DMS53 (cell line): ENCODE data around the gene SIK3.
"Not testable (repeated sequence)": the region's sequence is repeated elsewhere in the genome, so short reads cannot be mapped to it uniquely, and the experiment has no call there.

Experiments used
- DNase-seq: peaks from one replicate; lab custom pipeline; 2025; lab: John Stamatoyannopoulos, UW

SIK3 gene

DNA sequence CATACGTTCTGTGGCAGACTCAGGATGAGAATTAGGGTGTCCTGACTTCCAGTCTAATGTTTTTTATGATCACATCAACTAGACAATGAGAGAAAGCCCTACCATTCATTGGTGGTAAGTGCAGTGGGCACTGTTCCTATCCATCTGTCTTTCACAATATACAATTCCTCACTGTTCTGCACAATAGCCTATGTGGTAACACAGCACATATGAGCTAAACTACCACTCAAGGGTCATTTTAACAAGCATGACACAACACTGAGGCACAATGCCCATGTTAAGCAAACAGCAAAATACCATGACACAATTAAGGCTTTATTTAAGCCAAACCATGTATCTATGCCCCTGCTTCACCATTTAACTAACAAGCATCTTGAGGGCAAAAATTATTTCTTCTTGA, 52.3 kb downstream of the SIK3 start:
- DNase-seq, result no peak

DNA sequence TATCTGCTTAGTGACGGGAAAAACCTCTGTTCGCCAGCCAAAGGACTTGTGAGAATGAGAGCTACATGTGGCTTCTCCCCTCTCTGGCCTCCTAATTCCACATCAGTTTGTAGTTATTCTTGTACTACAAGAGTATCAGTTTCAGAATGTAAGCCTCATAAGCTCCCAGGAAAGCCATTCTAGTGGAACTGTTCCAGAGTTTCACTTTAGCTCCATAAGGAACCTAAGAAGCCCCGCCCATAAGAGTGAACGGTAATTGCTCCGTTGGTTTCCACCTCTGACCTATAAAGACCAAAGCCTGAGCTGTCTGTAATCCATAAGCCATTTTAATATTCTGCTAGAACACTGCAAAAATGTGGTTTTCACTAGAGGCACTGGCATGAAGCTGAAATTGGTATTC, 53.0 kb downstream of the SIK3 start:
- DNase-seq, result no peak

DNA sequence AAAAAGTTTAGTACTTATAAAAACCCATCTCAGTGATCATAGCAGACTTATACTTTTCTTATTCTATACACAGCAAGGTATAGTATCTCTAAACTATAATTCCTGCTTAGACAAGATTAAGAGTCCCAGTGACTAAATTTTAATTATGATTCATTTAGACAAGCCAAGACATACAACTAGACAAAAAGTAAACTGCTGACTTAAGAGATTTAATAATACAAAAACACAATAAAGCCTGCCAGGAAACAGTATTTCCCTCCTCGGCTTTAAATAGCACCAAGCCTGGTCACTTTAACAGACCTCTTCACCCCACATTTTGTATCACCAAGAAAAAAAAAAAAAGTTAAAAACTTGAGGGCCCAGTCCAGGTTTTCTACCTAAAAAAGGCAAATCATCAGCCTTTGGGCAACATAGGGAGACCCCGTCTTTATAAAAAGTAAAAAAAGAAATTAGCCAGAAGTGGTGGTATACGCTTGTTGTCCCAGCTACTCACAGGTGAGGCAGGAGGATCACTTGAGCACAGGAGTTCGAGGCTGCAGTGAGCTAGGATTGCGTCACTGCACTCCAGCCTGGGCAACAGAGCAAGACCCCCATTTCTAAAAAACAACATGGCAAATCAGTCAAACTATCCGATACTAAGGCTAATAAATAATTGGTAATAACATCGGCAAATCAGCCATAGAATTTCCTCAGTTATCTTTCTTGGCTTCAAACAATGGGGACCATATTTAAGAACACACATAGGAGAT, 53.8 kb downstream of the SIK3 start:
- DNase-seq, result no peak

DNA sequence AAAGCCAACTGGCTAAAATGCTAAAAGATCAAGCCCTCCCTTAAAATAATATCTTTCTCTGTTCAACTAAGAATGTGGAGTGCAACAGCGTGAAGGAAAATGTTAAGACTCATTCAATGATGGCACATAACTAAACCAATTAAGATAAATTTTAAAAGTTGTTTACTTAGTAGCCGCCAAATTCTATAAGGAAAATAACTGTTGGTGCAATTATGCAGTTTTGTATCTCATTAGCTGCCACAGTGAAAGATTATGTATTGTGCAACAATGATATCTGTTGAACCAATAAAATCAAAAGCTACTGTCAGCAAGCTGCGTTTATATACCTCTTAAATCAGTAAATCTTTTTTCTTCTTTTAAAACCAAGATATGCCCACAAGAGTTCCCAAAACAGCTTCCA, 55.5 kb downstream of the SIK3 start:
- no peak for DNase-seq

DNA sequence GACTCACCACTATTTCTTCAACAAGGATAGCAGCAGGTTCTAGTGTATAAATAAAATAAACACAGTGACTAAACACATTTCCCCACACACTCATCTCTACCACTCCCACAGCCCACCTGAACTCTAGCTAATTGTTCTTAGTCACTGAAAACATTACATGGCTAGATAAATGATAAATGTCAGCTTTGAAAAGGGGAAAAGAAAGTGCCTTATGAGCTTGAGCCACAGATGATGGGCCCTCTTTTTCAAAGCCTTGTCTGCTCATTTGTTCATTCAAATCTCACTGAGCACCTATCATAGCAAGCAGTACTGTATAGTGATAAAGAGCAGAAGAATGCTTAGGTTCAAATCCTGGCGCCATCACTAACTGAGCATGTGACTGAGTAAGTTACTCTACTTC, 58.3 kb downstream of the SIK3 start:
- peak; percentile 11 for DNase-seq

DNA sequence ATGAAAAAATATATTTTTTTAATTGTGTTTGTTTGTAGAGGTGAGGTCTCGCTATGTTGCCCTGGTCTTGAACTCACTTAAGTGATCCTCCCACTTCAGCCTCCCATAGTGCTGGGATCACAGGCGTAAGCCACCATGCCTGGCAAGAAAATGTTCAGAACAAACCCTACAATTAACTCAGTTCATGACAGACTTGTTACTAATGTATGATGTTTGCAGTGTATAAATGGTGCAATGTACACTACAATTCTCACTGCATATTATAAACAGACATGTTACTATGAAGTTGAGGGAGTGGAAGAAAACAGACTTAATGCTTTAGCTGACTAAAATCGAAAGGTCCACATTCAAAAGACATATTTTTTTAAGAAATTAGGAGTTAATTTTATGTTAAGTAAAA, 59.0 kb downstream of the SIK3 start:
- no peak for DNase-seq

DNA sequence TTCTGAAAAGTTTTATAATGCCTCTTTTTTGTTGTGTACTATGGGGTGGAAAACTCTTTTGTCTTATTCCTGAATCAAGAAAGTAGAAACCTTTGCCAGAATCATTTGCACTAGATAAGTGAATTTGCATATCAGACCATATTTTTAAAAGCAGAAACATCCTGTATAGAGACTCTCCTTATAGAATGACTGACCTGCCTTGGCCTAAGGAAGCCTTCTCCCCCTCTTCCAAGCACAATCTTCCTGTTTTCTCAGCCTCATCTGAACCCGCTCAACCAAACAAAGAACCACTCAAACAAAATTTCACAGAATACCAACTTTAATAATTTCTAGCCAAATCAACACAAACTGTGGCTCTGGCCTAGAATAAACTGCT, 60.3 kb downstream of the SIK3 start:
- no peak for DNase-seq

DNA sequence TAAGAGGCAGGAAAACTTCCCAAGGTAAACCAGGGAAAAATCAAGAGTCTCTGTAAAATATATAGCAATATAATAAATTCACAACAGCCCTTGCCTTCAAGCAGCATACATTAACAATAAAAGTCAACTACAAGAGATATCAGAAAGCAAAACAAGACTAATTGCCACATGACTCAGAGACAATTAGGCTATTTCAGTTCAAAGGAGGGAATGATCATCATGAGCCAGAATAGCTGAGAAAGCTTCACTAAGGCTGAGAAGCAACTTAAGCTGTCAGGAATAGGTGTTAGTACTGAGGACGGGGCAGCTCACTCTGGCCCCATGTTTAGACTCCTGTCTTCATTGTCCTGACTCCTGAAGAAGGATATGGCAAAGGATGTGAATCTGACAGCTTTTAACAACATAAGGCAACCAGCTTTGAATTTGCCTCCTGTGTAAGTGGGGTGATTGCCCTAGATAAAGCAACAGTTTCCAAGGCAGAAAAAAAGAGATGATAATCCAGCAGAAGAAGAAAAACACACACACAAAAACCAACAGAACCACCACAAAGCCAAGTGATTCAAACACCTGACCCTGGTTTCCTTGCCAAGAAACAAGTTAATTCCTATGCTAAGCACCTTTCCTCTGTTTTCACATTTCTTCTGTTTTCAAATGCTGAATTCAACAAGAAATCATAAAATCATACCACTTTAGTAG, 60.8 kb downstream of the SIK3 start:
- no peak for DNase-seq

DNA sequence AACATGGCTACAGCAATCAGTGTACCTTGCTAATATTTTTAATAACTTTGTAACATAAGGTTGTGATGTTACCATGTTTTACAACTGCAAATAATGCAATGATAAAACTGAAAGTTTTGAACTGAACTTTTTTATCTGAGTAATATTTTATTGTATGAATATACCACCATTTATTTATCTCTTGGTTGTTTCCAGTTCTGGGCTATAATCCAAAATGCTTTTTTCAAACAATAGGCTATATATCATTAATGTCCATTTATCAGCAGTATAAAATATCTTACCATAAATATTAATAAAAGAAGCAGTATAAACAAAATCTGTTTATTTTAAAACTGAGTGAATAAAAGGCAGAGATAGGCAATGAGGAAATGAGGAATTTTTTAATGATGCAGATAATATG, 63.3 kb downstream of the SIK3 start:
- no peak for DNase-seq

DNA sequence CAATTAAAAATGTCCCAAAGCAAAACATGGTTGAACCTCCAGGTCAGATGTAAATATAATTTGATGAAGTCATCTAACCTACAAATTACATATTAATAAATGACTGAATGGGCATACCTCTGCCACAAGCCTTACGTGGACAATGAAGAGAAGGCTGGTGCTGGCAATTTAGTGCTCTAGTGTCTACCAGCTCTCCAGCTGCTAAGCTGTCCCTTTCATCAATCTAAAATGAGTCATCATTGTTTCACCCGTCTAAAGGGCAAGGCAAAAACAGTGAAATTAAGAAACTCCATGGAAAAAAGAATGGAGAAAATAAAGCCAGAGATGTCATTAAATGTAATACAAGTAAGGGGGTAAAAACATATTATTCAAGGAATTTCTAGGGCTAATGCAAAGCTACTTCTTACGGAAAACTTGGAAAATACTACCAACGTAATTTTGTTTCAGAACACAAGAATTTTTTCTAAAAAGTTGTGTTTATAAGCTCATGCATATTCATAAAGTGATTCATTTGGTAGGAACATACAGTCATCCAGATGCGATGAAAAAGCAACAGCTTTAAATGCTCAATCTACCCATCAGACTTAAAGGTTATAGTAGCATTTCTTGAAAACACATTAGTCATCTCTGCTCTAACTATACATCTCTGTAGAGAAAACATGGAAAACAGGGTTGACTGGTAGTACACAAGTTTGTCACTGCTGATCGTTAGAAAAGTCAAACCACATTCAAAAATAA, 71.5 kb downstream of the SIK3 start:
- DNase-seq, result peak; percentile 48

DNA sequence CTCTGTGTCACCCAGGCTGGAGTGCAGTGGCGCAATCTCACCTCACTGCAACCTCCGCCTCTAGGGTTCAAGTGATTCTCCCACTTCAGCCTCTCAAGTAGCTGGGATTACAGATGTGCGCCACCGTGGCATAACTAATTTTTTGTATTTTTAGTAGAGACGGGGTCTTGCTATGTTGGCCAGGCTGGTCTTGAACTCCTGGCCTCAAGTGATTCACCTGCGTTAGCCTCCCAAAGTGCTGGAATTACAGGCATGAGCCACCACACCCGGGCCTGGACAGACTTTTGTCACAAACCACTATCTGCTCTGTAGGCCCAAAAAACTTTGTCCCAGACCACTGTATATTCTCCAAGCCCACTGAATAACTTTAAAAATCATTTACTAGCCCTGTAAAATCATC, 74.5 kb downstream of the SIK3 start:
- DNase-seq, result not testable (repeated sequence)

DNA sequence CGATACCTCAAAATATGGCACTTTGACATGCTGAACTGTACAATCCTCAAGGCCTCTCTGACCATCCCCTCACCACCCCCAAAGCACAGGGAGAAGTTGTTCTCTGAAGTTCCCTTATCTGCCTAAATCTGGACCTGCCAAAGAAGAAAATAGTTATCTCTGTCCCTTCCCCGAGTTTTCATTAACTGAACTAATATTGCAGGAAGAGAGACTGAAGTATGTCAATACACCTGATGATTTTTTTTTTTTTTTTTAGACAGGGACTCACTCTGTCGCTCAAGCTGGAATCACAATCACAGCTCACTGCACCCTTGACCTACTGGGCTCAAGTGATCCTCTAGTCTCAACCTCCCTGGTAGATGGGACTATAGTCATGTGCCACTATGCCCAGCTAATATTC, 75.0 kb downstream of the SIK3 start:
- no peak for DNase-seq

DNA sequence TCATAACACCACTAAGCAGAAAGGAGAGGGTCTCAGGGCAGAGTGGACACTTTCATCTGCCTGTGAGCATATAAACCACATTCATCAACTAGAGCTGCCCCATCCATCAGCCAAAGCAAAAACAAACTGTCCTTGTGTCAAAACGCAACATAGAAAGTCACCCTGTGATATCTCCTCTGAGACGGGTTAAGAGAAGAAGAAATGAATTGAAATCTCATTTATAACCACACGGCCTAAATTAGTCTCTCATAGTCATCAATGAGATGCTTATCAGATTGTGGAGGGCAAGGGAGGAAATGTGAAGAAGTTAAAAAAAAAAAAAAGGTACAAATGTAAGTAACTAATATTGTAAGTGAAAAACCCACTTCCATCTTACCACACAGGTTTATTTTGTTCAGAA, 75.7 kb downstream of the SIK3 start:
- DNase-seq, result no peak

DNA sequence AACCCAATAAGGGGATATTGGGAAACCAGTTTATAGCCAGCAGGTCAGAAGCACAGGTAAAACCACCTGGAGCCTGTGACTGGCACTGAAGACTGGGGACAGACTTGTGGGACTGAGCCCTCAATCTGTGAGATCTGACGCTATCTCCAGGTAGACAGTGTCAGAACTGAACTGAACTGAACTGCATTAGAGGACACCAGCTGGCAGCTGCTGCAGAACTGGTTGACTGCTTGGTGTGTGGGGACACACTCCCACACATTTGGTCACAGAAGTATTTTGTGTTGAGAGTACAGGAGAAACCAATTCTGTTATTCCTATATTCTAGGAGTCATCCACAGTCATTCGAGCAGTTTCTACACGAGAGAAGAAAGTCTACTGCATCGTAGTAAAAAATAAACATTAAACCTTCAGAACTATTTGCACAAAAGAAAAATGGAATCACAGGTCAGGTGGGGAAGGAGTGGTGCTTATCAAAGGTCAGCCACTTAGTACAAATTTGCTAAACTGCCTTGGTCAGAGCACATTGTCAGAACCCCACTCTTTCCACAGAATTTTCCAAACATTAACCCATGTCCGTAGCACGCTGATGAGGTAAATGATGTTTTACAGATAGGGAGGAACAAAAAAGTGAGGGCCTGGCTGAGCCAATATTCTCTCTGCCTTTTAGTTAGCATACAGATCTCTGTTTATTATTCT, 77.2 kb downstream of the SIK3 start:
- no peak for DNase-seq

DNA sequence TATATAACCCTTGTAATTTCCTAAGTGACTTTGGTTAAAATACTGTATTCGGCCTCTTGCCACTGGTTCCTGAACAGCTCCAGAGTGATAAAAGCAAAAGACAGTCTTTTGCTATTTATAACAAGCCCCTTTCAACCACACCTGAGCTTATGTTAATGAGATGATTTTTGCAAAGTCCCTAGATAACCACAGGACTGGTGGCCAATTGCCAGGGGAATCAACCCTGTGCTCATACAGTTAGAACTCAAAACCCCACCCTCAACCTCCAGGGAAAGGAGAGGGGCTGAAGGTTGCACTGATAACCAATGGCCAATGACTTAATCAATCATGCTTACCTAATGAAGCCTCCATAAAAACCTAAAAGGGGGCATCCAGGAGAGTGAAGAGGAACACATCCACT, 77.9 kb downstream of the SIK3 start:
- DNase-seq, result no peak

DNA sequence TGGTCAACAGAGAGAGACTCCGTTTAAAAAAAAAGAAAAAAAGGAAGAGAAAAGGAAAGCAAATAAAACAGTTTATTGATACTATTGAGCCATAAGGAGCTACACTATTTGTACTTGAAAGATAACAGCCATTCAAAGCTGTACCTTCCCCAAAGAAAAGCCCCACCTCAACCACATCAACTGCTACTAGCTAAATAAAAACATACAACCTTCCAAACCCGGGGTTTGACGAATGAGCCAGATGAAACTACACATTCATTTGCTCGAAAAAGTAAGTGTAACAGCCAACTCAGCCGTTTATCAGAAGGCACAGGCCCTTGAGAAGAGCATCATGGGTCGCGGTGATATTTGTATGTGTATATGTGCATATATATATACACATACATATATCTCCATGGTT, 78.4 kb downstream of the SIK3 start:
- DNase-seq, result no peak

DNA sequence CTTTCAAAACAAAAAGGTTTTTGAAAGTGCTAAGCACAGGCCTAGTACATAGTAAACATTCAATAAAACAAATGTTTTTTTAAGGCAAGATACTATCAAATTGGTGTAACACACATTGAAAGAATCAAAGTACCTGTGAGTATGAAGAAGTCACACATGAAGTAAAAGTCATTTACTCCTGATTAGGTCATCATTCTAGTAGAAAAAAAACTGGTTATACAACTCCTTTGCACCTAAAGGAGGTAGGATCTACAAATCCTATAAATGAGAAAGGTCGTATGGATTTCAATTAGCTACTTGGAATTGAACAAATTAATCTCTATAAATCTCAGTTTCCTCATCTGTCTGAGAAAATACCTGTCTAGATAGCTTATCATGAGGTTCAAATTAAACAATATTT, 80.8 kb downstream of the SIK3 start:
- DNase-seq, result peak; percentile 60

DNA sequence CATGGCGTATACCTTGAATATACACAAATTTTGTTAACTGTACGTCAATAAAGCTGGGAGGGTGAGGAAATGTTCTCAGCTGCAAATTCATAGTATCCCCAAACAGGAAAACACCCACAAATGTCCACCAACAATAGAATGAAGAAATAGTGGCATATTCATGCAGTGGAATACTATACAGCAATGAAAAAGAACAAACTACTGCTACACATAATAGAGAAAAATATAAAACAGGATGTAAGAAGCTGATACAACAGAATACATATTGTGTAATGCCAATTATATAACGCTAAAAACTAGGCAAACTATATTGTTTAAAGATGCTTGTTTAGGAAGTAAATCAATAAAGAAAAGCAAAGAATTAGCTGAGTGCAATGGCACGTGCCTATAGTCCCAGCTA, 81.5 kb downstream of the SIK3 start:
- DNase-seq, result no peak

DNA sequence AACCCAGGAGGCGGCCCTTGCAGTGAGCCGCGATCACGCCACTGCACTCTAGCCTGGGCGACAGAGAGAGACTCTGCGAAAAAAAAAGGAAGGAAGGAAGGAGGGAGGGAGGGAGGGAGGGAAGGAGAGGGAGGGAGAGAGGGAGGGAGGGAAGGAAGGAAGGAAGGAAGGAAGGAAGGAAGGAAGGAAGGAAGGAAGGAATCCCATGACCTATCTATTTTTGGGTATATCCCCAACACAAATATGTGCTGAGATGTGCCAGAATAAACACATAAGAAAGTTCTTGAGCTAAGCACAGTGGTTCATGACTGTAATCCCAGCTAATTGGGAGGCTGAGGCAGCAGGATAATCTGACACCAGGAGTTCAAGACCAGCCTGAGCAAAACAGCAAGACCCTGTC, 82.0 kb downstream of the SIK3 start:
- no peak for DNase-seq

DNA sequence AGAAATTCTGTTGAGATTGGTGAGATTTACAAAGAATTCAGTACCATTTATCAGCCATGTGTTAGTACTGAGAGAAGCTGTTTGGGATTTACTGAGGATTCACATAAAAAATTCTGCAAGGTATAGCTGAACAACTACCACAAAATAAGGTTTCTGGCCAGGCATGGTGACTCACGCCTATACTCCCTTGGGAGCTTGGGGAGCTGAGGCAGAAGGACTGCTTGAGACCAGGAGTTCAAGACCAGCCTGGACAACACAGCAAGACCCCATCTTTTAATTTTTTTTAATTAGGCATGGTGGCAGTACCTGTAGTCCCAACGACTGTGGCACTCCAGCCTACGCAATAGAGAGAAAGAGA, 86.7 kb downstream of the SIK3 start:
- no peak for DNase-seq

DNA sequence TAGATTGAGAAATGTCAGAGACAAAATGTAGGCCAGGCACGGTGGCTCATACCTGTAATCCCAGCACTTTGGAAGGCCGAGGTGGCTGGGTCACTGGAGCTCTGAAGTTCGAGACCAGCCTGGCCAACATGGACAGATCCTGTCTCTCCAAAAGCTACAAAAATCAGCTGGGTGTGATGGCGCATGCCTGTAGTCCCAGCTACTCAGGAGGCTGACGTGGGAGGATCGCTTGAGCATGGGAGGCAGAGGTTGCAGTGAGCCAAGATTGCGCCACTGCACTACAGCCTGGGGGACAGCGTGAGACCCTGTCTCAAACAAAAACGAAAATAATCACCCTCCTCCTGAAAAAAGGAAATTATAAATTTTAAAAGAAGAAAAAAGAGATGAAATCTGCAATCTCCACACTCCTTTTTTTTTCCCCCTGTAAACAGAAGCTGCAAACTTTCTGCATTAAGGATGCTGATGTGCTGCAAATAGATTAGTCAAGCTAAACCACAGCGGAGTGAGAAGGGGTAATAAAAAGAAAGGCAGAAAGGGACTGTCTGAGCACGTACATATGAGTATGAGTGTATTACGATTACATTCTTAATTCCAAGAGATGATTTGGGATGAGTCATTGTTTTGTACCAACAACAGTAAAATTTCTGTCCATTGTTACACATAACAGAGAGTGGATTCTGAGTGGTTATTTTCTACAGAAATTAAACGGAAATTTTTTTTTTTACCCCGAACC, 87.3 kb downstream of the SIK3 start:
- no peak for DNase-seq
